NCI-H2107 (cell line): Measurements from ENCODE around the gene ATP13A4.
"Not testable (repeated sequence)": the region's sequence is repeated elsewhere in the genome, so short reads cannot be mapped to it uniquely, and the experiment has no call there.

Experiments used
- DNase-seq: peaks from one replicate; lab custom pipeline; 2025; lab: John Stamatoyannopoulos, UW

The ATP13A4 gene

DNA sequence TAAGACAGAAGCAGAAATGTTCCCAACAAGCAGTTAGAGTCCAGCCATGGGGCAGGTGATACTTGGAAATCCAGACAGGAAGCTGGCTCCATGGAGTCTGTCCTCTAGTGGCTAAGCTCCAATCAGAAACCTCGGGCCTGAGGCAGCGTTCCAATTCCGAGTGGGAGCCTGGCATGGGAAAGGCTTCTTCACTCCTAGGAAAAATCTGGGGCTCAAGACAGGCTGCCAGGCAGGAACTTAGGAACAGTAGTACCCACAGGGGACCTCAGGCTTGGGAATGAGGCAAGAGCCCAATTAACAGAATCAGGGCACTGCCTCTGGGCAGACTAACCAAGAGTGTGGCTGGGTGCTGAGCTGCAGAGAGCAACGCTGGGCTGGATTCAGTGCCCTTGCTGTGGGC is 6.2 kb upstream of the ATP13A4 start:
- DNase-seq = no peak

DNA sequence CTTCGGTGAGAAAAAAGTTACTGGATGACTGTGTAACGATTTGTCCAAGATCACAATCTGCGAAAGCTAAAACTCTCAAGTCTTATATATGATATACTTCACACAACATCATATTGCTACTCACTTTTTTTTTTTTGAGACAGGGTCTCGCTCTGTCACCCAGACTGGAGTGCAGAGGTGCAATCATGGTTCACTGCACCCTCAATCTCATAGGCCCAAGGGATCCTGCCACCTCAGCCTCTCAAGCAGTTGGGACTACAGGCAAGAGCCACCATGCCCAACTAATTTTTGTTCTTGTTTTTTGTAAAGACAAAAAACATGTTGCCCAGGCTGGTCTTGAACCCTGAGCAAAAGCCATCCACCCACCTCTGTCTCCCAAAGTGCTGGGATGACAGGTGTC is 5.4 kb upstream of the ATP13A4 start:
- DNase-seq = no peak

DNA sequence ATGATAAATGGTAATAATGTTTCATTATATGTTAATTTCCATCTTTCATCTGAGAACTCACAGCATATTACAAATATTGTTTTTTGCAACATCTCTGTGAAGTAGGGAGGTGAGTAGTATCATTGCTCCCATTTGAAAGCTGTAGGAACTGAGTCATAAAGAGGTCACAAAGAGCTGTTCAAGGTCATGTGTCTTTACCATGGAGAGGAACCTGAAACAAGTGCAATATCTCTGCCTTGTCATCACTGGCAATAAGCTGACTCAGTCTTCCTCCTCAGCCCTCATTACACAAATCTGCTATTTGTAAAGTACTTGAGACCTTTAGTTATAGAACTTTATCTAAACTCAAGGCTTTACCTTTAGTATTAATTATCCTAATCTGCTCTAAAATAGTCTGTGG is 4.4 kb upstream of the ATP13A4 start:
- no peak for DNase-seq

DNA sequence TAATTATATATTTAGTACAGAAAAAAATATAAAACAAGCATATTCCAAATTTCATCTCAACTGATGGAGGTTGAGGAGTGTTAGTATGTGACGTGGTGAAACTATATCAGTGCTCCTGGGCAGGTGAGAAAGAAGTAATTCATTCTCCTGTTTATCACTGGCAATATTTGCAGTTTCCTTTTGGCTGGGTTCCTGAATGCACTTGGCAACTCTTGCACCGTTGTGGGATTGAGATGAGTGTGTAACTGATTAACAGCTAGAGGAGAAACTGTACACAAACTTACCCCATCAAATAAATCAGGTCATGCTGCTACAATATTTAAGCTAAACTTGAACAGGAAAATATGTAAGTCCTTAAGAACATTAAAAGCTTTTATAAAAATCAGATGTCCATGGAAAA is 2.1 kb upstream of the ATP13A4 start:
- no peak for DNase-seq

DNA sequence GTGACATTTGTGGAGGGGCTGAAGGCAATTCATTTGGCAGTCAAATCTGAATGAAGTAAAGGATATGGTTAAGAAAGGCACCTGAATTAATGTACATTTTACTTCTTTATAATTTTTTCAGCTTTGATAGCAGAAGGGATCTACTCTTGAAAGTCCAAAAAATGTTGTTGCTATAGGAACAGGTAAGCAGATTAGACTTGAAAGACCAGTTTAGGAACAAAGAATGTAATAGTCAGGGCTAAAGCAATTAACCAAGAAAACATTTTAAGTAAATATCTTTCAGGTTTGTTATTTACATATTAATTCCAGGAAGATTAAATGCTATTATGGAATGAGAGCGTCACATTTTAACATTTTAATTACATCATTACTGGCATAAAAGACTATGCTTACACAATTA is 1.1 kb downstream of the ATP13A4 start:
- no peak for DNase-seq

DNA sequence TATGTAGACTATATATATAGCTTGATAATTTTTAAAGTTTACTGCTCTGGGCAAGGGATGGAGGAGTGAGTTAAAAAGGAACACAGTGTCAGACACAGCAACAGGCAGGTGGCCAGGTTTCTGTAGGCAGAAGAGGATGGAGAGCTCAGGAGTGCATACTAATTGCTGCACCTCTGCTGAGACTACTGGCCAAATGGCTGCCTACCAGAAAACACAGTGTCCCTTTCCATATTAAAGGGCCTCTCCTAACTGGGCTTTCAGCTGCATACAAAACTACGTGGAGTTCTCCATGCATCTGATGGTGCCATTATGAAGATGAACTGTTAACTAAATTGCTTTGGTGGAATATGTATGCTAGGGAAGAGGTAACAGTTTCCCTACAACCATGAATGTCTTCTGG is 1.8 kb downstream of the ATP13A4 start:
- no peak for DNase-seq

DNA sequence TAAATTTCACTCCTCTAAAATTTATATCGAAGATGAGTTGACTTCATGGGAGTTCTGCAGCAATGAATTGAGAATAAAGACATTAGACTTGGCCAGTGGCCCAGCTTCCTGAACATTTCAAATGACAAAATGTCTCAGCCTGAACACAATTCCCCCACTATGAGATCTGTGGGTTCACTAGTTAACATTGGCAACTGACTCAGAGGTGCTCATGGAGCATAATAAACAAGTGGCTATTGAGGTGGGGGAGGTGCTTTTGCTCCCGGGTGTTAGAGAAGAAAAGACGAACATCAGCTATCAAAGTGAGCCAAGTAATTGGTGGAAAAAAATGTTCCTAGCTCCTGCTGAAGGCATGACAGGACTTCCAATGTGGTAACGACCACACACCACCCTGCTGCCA is 6.3 kb downstream of the ATP13A4 start:
- DNase-seq = no peak

DNA sequence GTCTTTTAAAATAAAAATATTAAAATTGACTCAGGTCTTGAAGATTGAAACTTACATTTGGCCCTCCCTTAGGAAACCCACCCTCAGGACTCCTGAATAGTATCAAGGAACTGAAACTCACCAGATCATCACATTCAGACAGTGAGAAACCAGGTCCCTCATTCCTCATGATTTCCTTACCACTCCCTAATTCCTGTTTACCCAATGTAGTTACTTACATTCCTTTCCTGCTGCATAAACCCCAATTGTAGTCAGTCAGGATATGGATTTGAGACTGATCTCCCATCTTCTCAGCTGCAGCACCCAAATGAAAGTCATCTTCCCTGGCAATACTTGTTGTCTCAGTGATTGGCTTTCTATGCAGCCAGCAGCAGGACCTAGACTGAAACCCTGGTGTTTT is 8.6 kb downstream of the ATP13A4 start:
- no peak for DNase-seq

DNA sequence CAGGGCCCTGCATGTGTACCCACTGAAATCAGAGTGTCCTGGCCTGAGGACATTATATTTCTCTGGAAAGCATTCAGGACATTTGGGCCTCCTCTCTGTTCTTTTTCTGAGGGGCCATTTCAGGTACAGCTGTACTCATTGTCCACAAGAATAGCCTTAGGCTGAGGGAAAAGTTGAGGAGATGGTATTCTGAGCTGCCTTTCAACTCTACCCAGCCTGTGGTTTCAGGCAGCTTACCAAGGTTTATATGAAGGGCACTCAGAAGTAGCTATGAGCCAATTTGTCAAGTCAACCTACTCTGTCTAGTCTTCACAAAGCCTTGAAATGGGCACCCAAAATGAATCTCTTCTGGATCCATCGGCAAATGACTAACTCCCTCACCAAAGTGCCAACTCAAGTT is 9.4 kb downstream of the ATP13A4 start:
- DNase-seq = no peak

DNA sequence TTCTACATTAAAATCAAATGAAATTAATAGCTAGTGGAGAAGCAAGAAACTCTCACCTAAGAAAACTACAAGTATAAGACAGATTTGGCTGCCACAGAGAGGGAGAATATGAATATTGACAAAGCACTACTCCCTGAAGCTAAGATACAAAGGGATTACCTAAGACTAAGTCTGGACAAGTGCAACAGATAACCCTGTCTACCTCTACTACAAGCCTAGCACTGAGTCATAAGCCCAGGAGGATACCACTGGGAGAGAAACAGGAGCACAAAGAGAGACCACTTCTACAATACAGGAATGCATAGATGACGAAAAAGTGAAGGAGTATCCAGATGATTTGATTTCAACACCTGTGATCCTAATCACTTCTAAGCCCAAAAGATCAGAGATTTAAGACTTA is 10.4 kb downstream of the ATP13A4 start:
- DNase-seq = no peak

DNA sequence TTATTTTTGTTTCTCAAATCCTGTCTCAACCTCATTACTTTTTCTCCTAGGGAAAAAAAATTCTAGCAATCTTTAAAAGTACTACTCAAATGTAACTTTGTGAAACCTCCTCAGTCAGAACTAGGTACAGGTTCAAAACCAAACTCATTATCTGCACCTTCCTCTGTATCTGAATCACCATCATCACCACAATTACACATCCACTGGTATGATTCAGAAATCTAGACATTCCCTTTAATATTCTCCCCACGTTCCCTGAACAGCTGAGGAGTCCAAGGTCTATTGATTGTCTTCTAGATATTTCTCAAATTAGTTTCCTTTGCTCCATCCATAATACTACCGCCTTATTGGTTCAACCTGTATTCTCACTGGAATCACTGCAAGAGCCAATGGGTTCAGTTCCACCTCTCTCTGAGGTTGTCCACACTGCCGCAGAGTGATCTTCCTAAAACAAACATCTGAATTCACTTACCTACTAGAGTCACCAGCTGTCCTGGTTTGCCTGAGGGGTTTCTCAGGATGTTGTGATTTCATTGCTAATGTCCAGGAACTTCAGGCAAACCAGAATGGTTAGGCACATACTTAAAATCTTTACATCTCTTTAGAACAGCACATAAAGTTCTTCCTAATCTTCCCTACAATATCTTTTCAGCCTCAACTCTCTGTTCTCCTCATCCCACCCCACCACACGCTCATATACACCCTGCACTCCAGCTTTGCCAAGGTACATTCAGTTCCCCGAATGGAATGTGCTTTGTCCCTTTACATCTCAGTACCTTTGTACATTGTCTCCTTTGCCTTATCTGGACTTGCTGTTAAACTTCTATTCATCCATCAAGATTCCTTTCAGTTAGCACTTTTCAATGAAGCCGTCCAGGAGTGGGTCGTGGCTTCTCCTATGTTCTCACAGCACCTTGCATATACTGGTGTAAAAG is 24.2 kb downstream of the ATP13A4 start:
- no peak for DNase-seq

DNA sequence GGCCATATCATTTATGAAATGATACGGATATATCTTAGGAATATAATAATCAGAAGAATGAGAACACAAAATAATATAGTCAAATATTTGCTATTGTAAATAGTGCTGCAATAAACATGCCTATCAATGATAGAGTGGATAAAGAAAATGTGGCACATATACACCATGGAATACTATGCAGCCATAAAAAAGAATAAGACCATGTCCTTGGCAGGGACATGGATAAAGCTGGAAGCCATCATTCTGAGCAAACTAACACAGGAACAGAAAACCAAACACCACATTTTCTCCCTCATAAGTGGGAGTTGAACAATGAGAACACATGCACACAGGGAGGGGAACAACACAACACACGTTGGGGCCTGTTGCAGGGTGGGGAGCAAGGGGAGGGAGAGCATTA is 28.6 kb downstream of the ATP13A4 start:
- DNase-seq = not testable (repeated sequence)

DNA sequence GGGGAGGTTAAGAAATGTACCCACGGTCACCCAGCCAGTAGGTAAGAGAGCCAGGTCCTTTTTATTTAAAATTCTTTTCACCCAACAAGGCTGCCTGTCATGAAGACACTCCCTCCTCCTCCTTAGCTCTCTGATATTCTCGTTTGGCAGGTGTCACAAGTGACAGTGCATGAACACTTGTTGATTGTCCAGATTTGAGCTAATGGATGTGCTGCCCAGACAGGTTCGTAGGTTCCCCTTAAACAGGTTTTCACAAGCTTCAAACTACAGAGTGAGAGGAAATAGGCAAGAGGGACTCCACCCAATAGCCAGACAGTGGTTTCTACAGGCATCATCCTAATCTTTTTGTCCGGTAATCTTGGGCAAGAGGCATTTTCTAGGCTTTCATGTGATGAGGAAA is 32.2 kb downstream of the ATP13A4 start:
- DNase-seq = no peak

DNA sequence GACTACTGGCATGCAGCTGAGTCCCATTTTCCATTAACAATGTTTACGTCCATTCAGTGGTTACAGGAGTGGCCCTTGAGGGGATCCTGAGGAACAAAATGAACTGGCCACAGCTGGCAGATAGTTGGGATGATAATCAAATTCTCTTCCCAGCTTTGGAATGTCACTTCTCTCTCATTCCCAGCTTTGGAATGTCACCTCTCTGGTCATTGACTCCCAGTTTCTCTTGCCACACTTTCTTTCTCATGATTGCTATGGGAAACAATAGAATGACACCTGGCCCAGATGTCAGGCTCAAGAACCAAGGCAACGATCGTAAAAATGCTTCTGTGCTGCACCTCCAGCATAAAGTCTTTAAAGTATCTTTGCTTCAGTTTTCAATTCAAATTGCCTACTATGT is 34.0 kb downstream of the ATP13A4 start:
- DNase-seq = no peak

DNA sequence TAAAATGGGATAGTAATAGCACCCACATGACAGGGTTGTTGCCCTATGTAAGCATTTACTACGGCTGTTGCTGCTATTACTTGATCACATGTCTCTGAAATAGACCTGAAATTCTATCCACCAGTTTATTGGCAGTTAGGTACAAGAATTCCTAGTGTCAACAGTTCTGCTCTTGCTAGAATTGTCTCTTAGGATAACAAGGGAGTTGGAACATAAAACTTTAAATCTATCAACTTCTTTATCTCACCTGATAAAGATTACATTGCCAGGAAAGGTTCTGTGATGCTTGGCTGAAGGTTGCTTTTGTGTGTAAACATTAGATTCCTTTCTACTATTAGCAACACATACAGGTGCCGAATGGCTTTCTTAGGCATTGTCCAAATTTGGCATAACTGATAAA is 38.7 kb downstream of the ATP13A4 start:
- DNase-seq = no peak

DNA sequence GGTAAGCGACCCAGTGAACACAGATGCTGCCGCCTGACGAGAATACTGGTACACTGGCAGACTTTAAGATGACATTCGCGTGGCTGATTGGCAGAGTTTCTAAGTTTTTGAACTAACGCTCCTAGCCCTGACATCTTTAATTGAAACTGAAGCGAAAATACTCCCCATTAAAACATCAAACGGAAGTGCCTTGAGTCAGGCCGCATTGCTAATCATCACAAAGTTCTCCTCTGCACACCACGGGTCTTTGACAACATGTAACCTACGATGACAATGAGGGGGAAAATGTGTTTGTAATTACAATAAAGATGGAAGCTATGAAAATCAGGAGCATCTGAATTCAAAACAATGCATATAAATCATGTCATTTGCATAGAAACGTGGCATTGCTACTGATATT is 44.5 kb downstream of the ATP13A4 start:
- no peak for DNase-seq

DNA sequence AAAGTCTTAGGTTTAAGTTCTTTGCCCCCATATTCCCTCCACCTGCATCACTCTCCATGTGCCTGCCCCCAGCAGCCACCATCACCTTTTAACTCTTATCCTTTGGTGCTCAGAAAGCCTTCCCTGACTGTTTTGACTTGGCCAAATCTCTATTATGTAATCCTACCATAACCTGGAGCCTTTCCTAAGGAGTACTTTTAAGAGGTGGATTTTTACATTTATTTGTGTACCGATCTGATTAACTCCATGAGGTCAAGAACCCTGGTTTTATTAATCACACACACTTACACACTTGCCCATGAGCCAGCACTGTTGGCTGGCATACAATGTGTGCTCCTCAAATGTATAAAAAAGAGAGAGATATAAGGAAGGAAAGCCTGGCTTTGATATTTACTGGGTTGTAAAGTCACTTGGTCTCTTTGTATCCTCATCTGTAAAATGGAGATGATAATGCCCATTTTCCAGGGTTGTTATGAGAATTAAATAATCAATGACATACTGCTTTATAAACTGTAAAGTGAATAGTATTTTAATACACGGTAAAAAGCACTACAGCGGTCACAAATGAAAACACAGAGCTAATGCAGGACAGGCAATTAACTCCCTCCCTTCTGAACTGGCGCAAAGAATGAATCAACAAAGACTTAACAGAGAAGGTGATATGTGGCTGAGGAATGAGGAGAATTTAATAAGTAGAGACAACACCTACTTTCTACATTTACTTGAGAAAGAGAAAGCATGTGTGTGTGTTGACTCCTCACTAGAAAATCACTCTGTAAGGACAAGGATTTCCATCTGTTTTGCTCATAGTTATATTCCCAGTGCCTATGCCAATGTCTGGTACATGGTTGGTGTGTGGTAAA is 45.4 kb downstream of the ATP13A4 start:
- DNase-seq = no peak

DNA sequence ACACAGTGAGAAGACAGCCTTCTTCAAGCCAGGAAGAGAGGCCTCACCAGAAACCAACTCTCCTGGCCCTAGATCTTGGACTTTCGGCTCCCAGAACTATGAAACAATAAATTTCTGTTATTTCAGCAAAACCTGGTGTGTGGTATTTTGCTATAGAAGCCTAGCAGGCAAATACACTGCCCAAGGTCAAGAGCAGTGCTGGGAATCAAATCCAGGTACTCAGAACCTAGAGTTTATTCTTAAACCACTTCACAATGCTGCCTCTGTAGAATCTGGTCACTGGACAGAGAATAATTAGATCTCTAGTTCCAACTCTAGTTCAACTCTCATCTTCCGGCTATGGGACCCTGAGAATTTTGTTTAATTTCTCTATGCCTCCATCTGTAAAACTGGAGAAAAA is 46.6 kb downstream of the ATP13A4 start:
- no peak for DNase-seq

DNA sequence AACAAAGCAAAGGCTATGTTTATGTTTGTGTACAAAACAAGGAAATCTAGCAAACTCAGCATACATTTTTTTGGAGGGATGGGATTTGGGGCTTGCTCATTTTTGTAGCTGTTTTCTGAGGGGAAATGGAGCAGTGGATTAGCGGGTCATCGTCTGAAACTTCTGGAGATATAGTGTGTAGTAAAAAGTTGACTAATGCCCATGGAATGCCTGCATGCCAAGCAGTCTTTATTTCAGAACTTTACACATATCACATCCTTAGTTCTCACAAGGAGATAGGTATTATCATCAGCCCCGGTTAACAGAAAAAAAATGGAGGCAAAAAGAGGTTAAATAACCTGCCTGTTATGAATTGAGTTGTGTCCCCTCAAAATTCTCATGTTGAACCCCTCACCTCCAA is 47.1 kb downstream of the ATP13A4 start:
- no peak for DNase-seq

DNA sequence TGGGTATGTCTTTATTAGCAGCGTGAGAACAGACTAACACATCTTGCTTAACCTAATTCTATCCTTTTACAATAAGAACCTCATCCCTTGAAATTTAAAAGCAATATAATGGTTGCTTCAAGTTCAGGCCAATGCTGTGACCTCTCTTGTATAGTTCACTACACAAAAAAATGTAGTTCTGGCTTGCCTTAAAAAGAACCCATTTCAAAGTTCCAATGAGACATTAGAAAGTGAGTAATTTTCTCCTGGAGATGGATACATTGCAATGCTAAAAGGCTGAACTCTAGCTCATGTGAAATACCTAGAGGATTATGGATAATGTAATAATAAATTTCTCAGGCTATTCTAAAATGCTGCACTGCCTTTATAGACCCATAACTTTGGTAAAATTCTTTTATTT is 47.8 kb downstream of the ATP13A4 start:
- DNase-seq = no peak

DNA sequence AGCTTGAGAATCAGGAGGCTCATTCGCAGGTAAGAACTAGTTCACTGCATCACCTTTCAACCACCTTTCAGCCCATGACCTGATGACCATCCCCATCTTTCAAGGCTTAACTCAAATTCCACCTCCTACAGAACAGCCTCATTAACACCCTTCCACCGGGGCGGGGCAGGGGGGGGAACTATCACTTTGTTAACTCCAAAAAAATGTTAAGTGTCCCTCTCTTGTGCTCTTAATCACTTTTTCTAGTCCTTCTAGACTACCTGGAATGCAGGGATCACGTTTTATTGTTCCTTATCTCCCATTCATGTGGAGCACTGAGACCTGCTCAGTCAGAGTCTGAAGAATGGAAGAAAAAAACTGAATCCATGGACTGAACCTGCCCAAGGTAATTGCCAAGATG is 51.8 kb downstream of the ATP13A4 start:
- no peak for DNase-seq

DNA sequence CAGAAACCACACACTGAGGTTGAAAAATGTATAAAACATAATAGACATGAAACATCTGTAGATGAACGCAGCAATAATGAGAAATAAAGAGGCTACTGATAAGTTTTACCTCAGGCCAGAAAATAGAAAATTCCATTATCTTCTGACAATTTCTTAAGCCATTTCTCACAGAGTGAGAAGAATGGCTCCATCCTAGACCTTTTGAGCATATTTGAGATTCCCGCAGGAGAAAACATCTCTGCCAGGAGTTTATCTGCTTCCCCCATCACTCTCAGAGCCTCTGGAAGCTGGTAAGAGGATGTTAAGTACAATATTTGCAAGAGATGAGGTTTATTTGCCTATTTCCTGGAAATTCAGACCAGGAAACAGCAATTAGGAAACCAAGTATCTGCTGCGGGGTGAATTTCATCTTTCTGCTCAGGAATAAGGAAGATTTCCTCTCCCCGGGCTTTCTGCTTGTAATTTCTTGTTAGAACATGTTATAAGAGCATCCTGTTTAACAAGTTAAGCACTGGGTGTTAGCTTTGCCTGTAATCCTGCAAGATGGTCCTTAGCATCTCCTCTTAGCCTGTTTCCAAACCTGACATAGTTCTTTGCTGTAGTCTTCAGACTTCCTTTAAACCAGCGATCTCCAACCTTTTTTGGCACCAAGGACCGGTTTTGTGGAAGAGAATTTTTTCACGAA is 54.8 kb downstream of the ATP13A4 start:
- no peak for DNase-seq
